Measurements from ENCODE around the gene TANGO2. TPM values are rescaled to one million over a fixed set of nuclear protein-coding genes. Genes with fewer than 3 reads are reported as not detected.

The TANGO2 gene
- polyA plus RNA-seq, 1 of the 3 experiments (the other 2 are of a cell fraction), result 20.7 TPM

DNA sequence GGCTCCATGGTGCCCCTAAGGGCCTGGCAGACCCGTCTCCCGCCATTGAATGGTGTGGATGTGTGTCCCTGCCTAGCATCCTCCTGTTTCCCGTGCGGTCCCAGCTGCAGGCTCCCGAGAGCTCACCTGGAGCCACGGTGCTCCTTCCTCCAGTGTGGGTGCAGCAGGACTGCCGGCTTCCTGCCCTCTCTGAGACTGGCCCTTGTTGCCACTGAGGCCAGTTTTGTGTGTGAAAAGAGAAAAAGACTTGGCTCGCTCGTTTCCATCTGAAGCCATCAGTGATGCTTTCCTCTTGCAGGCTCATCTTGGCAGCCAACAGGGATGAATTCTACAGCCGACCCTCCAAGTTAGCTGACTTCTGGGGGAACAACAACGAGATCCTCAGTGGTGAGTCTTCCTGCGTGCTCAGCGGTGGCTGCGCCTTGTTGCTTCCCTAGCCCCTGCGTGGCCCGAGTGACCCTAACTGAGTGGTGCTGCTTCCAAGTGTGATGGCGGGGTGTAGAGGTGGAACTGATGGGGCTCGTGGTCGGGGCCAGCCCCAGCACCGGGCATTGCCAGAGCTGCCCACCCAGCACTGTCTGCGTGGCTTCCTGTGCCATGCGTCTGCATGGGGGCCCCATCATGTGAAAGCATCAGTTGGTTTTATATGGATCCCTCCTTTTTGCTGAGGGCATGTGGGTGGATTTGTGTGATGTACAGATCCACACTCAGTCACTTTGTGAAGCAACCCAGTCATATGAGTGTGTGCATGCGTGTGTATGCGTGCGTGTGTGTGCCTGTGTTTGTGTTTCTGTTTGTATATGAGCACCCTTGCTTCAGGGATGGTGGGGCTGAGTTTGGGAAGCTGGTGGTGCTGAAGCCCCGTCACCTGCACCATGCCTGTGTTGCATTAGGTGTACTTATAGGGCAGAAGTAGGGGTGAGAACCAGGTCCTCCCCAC lies 22.4 kb downstream of the TANGO2 start:
- CTCF ChIA-PET, result no interaction called here
- no peak for DNase-seq
- no peaks in the 10 kb centered on the region for H3K9me2 ChIP-seq
- no peak overlapping the region for H3K9ac ChIP-seq
- TF ChIP-seq RAD21 (IDR thresholded peaks at IDR 0.05; ENCODE audit: low read length) (no peak), RCOR1 (IDR thresholded peaks at IDR 0.05; ENCODE audit: low read length) (no peak), GABPA (IDR thresholded peaks at IDR 0.05; ENCODE audit: low read depth) (no peak), NRF1 (IDR thresholded peaks at IDR 0.05; ENCODE audit: low read depth, low read length) (no peak), SIN3A (IDR thresholded peaks at IDR 0.05; ENCODE audit: borderline replicate concordance, low read depth, low read length) (no peak), MXI1 (IDR thresholded peaks at IDR 0.05; ENCODE audit: low read depth, low read length) (no peak), TCF12 (IDR thresholded peaks at IDR 0.05) (no peak), FOXJ3 (CRISPR knock-in tag; IDR thresholded peaks at IDR 0.05) (no peak), RFX5 (IDR thresholded peaks at IDR 0.05; ENCODE audit: low read length) (no peak), MEF2A (IDR thresholded peaks at IDR 0.05; ENCODE audit: borderline replicate concordance, low read depth) (no peak), FOXM1 (IDR thresholded peaks at IDR 0.05; ENCODE audit: low read depth) (no peak), SMC3 (IDR thresholded peaks at IDR 0.05; ENCODE audit: low read depth, low read length) (no peak)
- TF ChIP-seq, protein P1, sequence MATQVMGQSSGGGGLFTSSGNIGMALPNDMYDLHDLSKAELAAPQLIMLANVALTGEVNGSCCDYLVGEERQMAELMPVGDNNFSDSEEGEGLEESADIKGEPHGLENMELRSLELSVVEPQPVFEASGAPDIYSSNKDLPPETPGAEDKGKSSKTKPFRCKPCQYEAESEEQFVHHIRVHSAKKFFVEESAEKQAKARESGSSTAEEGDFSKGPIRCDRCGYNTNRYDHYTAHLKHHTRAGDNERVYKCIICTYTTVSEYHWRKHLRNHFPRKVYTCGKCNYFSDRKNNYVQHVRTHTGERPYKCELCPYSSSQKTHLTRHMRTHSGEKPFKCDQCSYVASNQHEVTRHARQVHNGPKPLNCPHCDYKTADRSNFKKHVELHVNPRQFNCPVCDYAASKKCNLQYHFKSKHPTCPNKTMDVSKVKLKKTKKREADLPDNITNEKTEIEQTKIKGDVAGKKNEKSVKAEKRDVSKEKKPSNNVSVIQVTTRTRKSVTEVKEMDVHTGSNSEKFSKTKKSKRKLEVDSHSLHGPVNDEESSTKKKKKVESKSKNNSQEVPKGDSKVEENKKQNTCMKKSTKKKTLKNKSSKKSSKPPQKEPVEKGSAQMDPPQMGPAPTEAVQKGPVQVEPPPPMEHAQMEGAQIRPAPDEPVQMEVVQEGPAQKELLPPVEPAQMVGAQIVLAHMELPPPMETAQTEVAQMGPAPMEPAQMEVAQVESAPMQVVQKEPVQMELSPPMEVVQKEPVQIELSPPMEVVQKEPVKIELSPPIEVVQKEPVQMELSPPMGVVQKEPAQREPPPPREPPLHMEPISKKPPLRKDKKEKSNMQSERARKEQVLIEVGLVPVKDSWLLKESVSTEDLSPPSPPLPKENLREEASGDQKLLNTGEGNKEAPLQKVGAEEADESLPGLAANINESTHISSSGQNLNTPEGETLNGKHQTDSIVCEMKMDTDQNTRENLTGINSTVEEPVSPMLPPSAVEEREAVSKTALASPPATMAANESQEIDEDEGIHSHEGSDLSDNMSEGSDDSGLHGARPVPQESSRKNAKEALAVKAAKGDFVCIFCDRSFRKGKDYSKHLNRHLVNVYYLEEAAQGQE (IDR thresholded peaks at IDR 0.05; ENCODE audit: low read depth, low read length), result no peak
- H2AFZ ChIP-seq (ENCODE audit: low read depth), result no peak overlapping the region
- WGBS (ENCODE audit: low lambda C conversion rate), result 95% methylated on average over 18 of the region's 26 CpGs
- H4K20me1 ChIP-seq (ENCODE audit: insufficient read depth), result no peaks in the 10 kb centered on the region
- H3K27me3 ChIP-seq (ENCODE audit: insufficient read depth), result no peaks in the 10 kb centered on the region
- POLR2A ChIA-PET, result no interaction called here
- no peaks in the 10 kb centered on the region for H3F3A ChIP-seq (replicated peaks; ENCODE audit: insufficient read depth)
- H3K27ac ChIP-seq (ENCODE audit: low read depth in 2 of 2, low read length in 1 of 2), result no peak overlapping the region
- H3K4me2 ChIP-seq, result no peak overlapping the region
- 0 out of 2 replicates have a peak, but pooled peaks cover 4% of the 10 kb centered on the region for H3K79me2 ChIP-seq (ENCODE audit: insufficient read depth)
- no peak overlapping the region for H3K4me3 ChIP-seq (ENCODE audit: low read depth in 2 of 2, low read length in 1 of 2)
- no peaks in the 10 kb centered on the region for H3K4me1 ChIP-seq (ENCODE audit: control insufficient read depth in 1 of 2, insufficient read depth in 2 of 2, low read depth in 1 of 2, low read length in 1 of 2)
- H3K36me3 ChIP-seq (replicated peaks in 1 of 2; ENCODE audit: control insufficient read depth in 1 of 2, insufficient read depth in 2 of 2, low read length in 1 of 2), result peaks cover 0 to 17% of the 10 kb centered on the region in 2 experiments
- H3K9me3 ChIP-seq, result no peaks in the 10 kb centered on the region

DNA sequence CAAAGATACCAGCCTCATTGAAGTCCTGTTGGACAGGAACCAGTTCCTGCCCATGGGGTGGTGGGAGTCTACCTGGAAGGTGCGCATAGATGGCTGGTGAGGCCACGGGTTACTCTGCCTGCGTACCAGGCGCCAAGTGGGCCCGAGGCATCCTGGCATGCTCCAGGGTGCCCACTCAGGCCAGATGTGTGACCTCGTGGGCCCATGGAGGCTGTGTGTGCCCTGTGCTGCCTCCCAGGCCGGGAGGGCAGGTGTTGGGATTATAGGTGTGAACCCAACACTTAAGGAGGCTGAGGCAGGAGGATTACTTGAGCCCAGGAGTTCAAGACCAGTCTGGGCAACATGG lies 23.1 kb downstream of the TANGO2 start:
- no peak overlapping the region for H3K4me3 ChIP-seq (ENCODE audit: low read depth in 2 of 2, low read length in 1 of 2)
- no peaks in the 10 kb centered on the region for H3K9me2 ChIP-seq
- H3K27me3 ChIP-seq (ENCODE audit: insufficient read depth), result no peaks in the 10 kb centered on the region
- no peaks in the 10 kb centered on the region for H3K4me1 ChIP-seq (ENCODE audit: control insufficient read depth in 1 of 2, insufficient read depth in 2 of 2, low read depth in 1 of 2, low read length in 1 of 2)
- H4K20me1 ChIP-seq (ENCODE audit: insufficient read depth), result no peaks in the 10 kb centered on the region
- ChIA-PET CTCF (no interaction called here), POLR2A (no interaction called here)
- no peak overlapping the region for H3K9ac ChIP-seq
- H3K4me2 ChIP-seq, result no peak overlapping the region
- no peak for DNase-seq
- no peaks in the 10 kb centered on the region for H3F3A ChIP-seq (replicated peaks; ENCODE audit: insufficient read depth)
- H3K79me2 ChIP-seq (ENCODE audit: insufficient read depth), result 0 out of 2 replicates have a peak, but pooled peaks cover 4% of the 10 kb centered on the region
- 60% methylated on average over 1 of the region's 7 CpGs for WGBS (ENCODE audit: low lambda C conversion rate)
- no peaks in the 10 kb centered on the region for H3K9me3 ChIP-seq
- H3K27ac ChIP-seq (ENCODE audit: low read depth in 2 of 2, low read length in 1 of 2), result no peak overlapping the region
- H2AFZ ChIP-seq (ENCODE audit: low read depth), result no peak overlapping the region
- no peak for TF ChIP-seq CTCF (IDR thresholded peaks at IDR 0.05)
- TF ChIP-seq, protein P1 (IDR thresholded peaks at IDR 0.05; ENCODE audit: low read depth, low read length), result no peak
- TF ChIP-seq TCF12 (IDR thresholded peaks at IDR 0.05), result no peak
- TF ChIP-seq USF2 (IDR thresholded peaks at IDR 0.05; ENCODE audit: borderline replicate concordance, low read depth, low read length), result no peak
- TF ChIP-seq SIN3A (IDR thresholded peaks at IDR 0.05; ENCODE audit: borderline replicate concordance, low read depth, low read length), result no peak
- H3K36me3 ChIP-seq (replicated peaks in 1 of 2; ENCODE audit: control insufficient read depth in 1 of 2, insufficient read depth in 2 of 2, low read length in 1 of 2), result peaks cover 0 to 23% of the 10 kb centered on the region in 2 experiments
